Transverse colon (tissue), 4 donors: ENCODE measurements around the gene PTGIS.
"Not testable (repeated sequence)": the region's sequence is repeated elsewhere in the genome, so short reads cannot be mapped to it uniquely, and the experiment has no call there.

Experiments used
- CTCF ChIP-seq, 5 experiments: fragments of 200-600 bp in 3 of 5; fragments of 450-650 bp in 2 of 5; sonication (generic) in 3 of 5; IDR thresholded peaks; 1 replicate in 2 of 5; 2 replicates in 3 of 5; pipeline ENCODE4 v1.5.1; 2016 to 2017; ENCODE audit warnings: antibody characterized with exemption in 5 of 5, inconsistent platforms in 3 of 5, mild to moderate bottlenecking in 2 of 5, moderate library complexity in 1 of 5
- EP300 ChIP-seq: sonication (generic); formaldehyde crosslinking; IDR thresholded peaks from one replicate; pipeline ENCODE4 v1.6.1; 2017; ENCODE audit warnings: antibody characterized with exemption, low read depth
- POLR2A ChIP-seq: fragments of 450-650 bp; IDR thresholded peaks from one replicate; pipeline ENCODE4 v1.6.1; 2016; ENCODE audit warnings: antibody characterized with exemption, mild to moderate bottlenecking, moderate library complexity
- POLR2AphosphoS5 ChIP-seq, 3 donors: sonication (generic); formaldehyde crosslinking; IDR thresholded peaks; one replicate each; pipeline ENCODE4 v1.6.1; 2016; ENCODE audit warnings: antibody characterized with exemption in 3 of 3

GRCh38 chr20:49564991-49565390 is 2.9 kb downstream of the PTGIS start:
- not testable (repeated sequence) for TF ChIP-seq CTCF (IDR thresholded peaks at IDR 0.05); EP300; POLR2A; POLR2AphosphoS5 (IDR thresholded peaks at IDR 0.05)
